HG02759 (cell line): ENCODE measurements around the gene DNM3.

Experiments
- ATAC-seq: cut with Tn5 transposase; IDR thresholded peaks from one replicate; pipeline ENCODE4 v1.9.1; 2021; ENCODE audit warnings: mild to moderate bottlenecking, moderate library complexity; ENCODE audit not compliant: unreplicated experiment

Gene DNM3

GRCh38 chr1:172378109-172378760 is 536.9 kb downstream of the DNM3 start:
- ATAC-seq = no peak

- ATAC-seq = peak; percentile 91
Observed at GRCh38 chr1:172380441-172381244, 539.3 kb downstream of the DNM3 start.

GRCh38 chr1:172381946-172382345 is 540.6 kb downstream of the DNM3 start:
- ATAC-seq = no peak

- ATAC-seq = no peak
Observed at GRCh38 chr1:172382406-172382805, 541.1 kb downstream of the DNM3 start.

- no peak for ATAC-seq
Observed at GRCh38 chr1:172382990-172383389, 541.7 kb downstream of the DNM3 start.

GRCh38 chr1:172383536-172383935 is 542.2 kb downstream of the DNM3 start:
- no peak for ATAC-seq

- no peak for ATAC-seq
Observed at GRCh38 chr1:172384656-172385055, 543.4 kb downstream of the DNM3 start.

- no peak for ATAC-seq
Observed at GRCh38 chr1:172386046-172386445, 544.7 kb downstream of the DNM3 start.

- no peak for ATAC-seq
Observed at GRCh38 chr1:172388490-172388889, 547.2 kb downstream of the DNM3 start.

- ATAC-seq = peak; percentile 29
Observed at GRCh38 chr1:172390301-172390682, 549.0 kb downstream of the DNM3 start.

GRCh38 chr1:172390683-172391551 is 549.6 kb downstream of the DNM3 start:
- peak; percentile 78 for ATAC-seq

- no peak for ATAC-seq
Observed at GRCh38 chr1:172391976-172392375, 550.7 kb downstream of the DNM3 start.

- ATAC-seq = no peak
Observed at GRCh38 chr1:172393354-172393753, 552.1 kb downstream of the DNM3 start.

GRCh38 chr1:172394141-172394751 is 552.9 kb downstream of the DNM3 start:
- ATAC-seq = peak; percentile 63

- ATAC-seq = no peak
Observed at GRCh38 chr1:172394811-172395210, 553.5 kb downstream of the DNM3 start.

- no peak for ATAC-seq
Observed at GRCh38 chr1:172395576-172395975, 554.3 kb downstream of the DNM3 start.

- ATAC-seq = peak; percentile 40
Observed at GRCh38 chr1:172397221-172397620, 555.9 kb downstream of the DNM3 start.

- ATAC-seq = no peak
Observed at GRCh38 chr1:172397633-172398032, 556.3 kb downstream of the DNM3 start.

GRCh38 chr1:172398193-172398592 is 556.9 kb downstream of the DNM3 start:
- no peak for ATAC-seq

- peak; percentile 40 for ATAC-seq
Observed at GRCh38 chr1:172398970-172399755, 557.9 kb downstream of the DNM3 start.
